CD4-positive, alpha-beta T cell (primary cell): ENCODE measurements around the gene PCDH9. TPM values are rescaled to one million over a fixed set of nuclear protein-coding genes. Genes with fewer than 3 reads are reported as not detected.

Experiments used
- ATAC-seq: fragments of 200-7000 bp; cut with Tn5 transposase; one replicate; pipeline ENCODE4 v1.10.0; 2022; ENCODE audit warnings: mild to moderate bottlenecking; ENCODE audit not compliant: poor library complexity
- CTCF ChIA-PET: fragments of 350-600 bp; sonication (Branson Sonifier 250); formaldehyde crosslinking; loops from one replicate; lab custom pipeline; 2021; ENCODE audit warnings: antibody characterized with exemption, inconsistent platforms; lab: Charles Lee
- POLR2A ChIA-PET: fragments of 350-600 bp; sonication (Branson Sonifier 250); formaldehyde crosslinking; loops from one replicate; lab custom pipeline; 2021; ENCODE audit warnings: antibody characterized with exemption, inconsistent platforms; lab: Charles Lee
- DNase-seq, 14 experiments: peaks; one replicate each; pipeline ENCODE4 v3.0.0-alpha.2; 2013 to 2020; ENCODE audit warnings: mixed read lengths in 2 of 14
- H3K27ac ChIP-seq, 2 donors: one replicate each; pipeline versions ENCODE4 v1.5.1 to v1.7.0; 2013; ENCODE audit warnings: low read length in 2 of 2, low read depth in 1 of 2, mild to moderate bottlenecking in 1 of 2
- H3K27me3 ChIP-seq, 2 experiments: 1 replicate in 1 of 2; 2 replicates in 1 of 2; pipeline versions ENCODE4 v1.6.1 to v1.7.0; 2013; ENCODE audit warnings: low read length in 2 of 2, control low read depth in 1 of 2, mild to moderate bottlenecking in 1 of 2, moderate library complexity in 1 of 2; ENCODE audit not compliant: insufficient read depth in 2 of 2, control insufficient read depth in 1 of 2
- H3K36me3 ChIP-seq: one replicate; pipeline ENCODE4 v1.6.1; 2013; ENCODE audit warnings: low read length, control low read depth; ENCODE audit not compliant: insufficient read depth
- H3K4me1 ChIP-seq: one replicate; pipeline ENCODE4 v1.6.1; 2013; ENCODE audit warnings: low read length, control low read depth; ENCODE audit not compliant: insufficient read depth
- H3K4me3 ChIP-seq: one replicate; pipeline ENCODE4 v1.5.1; 2013; ENCODE audit warnings: mild to moderate bottlenecking, low read length, moderate library complexity
- H3K9me3 ChIP-seq, 2 experiments: 1 replicate in 1 of 2; 2 replicates in 1 of 2; pipeline versions ENCODE4 v1.6.1 to v1.7.0; 2013; ENCODE audit warnings: low read length in 2 of 2, mild to moderate bottlenecking in 2 of 2, control low read depth in 1 of 2, moderate library complexity in 1 of 2; ENCODE audit not compliant: control insufficient read depth in 1 of 2, insufficient read depth in 1 of 2
- H3K27ac Mint-ChIP-seq: one replicate; pipeline ENCODE4 v1.8.0; 2020; ENCODE audit warnings: mixed read lengths
- H3K27me3 Mint-ChIP-seq: one replicate; pipeline ENCODE4 v1.8.0; 2021; ENCODE audit warnings: mixed read lengths
- H3K36me3 Mint-ChIP-seq: one replicate; pipeline ENCODE4 v1.8.0; 2021; ENCODE audit warnings: low read depth, mixed read lengths
- H3K4me1 Mint-ChIP-seq: one replicate; pipeline ENCODE4 v1.8.0; 2021; ENCODE audit warnings: low read depth, mixed read lengths
- H3K4me3 Mint-ChIP-seq: one replicate; pipeline ENCODE4 v1.8.0; 2020; ENCODE audit warnings: mild to moderate bottlenecking, mixed read lengths
- H3K9me3 Mint-ChIP-seq: one replicate; pipeline ENCODE4 v1.8.0; 2020; ENCODE audit warnings: mixed read lengths
- intact Hi-C, 2 experiments: fragments of 100-400 bp; cut with DNase I in 1 of 2; cut with micrococcal nuclease in 1 of 2; formaldehyde crosslinking; loops; one replicate each; pipeline versions ENCODE4 v1.15.1 to v1.9.0; 2023 to 2025; cut with DNase I, micrococcal nuclease
- total RNA-seq, 174 experiments: library from RNA in 2 of 174; stranded (reverse) in 2 of 174; gene quantifications; one replicate each; pipeline ENCODE4 v1.2.3 and lab custom pipeline; 2021 to 2026
- TF ChIP-seq, protein P1 (sequence below): fragments of 200-600 bp; IDR thresholded peaks from one replicate; pipeline ENCODE4 v1.8.0; 2022; ENCODE audit warnings: antibody characterized with exemption, mild to moderate bottlenecking

PCDH9 gene
- total RNA-seq, 2 experiments from 2014 or later: 0.08 to 0.19 TPM

DNA sequence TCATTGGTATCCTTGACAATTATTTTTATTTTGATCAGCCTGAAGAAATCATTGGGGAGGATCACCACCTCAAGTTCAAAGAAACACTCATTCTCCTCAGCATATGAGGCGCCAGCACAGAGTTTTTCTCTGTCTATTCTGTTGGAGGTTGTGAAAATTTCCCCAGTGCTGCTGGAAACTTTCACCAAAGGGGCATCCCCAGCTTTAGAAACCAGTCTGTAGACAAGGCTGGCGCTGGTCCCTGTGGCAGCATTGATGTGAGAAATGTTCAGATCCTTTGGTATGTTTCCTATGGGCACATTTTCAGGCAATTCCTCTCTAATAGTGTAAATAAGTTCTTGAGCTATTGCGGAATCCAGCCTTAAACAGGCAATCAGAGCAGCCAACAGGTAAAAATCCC, 2.1 kb downstream of the PCDH9 start:
- ChIA-PET POLR2A (no interaction called here), CTCF (interaction anchor here (1.4 kb wide), 1 partner anchor 10 kb away, joined by 5 read pairs; no protein-coding TSS in a partner anchor)
- peaks cover 23% of the 10 kb centered on the region for H3K4me1 Mint-ChIP-seq
- Histone ChIP-seq H3K4me1 (peaks cover 24% of the 10 kb centered on the region), H3K36me3 (no peaks in the 10 kb centered on the region), H3K4me3 (no peak overlapping the region), H3K9me3 (peaks cover 0 to 3% of the 10 kb centered on the region in 2 experiments), H3K27ac (no peak overlapping the region), H3K27me3 (peaks cover 5 to 10% of the 10 kb centered on the region in 2 experiments)
- no peak overlapping the region for H3K27ac Mint-ChIP-seq
- H3K27me3 Mint-ChIP-seq: peaks cover 9% of the 10 kb centered on the region
- intact Hi-C loops: no loop called here
- no peaks in the 10 kb centered on the region for H3K9me3 Mint-ChIP-seq
- ATAC-seq (no peak), DNase-seq (no peak)
- TF ChIP-seq, protein P1, sequence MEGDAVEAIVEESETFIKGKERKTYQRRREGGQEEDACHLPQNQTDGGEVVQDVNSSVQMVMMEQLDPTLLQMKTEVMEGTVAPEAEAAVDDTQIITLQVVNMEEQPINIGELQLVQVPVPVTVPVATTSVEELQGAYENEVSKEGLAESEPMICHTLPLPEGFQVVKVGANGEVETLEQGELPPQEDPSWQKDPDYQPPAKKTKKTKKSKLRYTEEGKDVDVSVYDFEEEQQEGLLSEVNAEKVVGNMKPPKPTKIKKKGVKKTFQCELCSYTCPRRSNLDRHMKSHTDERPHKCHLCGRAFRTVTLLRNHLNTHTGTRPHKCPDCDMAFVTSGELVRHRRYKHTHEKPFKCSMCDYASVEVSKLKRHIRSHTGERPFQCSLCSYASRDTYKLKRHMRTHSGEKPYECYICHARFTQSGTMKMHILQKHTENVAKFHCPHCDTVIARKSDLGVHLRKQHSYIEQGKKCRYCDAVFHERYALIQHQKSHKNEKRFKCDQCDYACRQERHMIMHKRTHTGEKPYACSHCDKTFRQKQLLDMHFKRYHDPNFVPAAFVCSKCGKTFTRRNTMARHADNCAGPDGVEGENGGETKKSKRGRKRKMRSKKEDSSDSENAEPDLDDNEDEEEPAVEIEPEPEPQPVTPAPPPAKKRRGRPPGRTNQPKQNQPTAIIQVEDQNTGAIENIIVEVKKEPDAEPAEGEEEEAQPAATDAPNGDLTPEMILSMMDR: no peak
- H3K4me3 Mint-ChIP-seq: no peak overlapping the region
- H3K36me3 Mint-ChIP-seq: no peaks in the 10 kb centered on the region

GRCh38 chr13:67227131-67227983, 2.8 kb downstream of the PCDH9 start:
- no peak overlapping the region for H3K4me3 Mint-ChIP-seq
- H3K9me3 ChIP-seq: peaks cover 0 to 3% of the 10 kb centered on the region in 2 experiments
- H3K27me3 Mint-ChIP-seq: peaks cover 7% of the 10 kb centered on the region
- intact Hi-C loops: no loop called here
- H3K9me3 Mint-ChIP-seq: no peaks in the 10 kb centered on the region
- no peak overlapping the region for H3K27ac ChIP-seq
- H3K36me3 Mint-ChIP-seq: no peaks in the 10 kb centered on the region
- DNase-seq (no peak), ATAC-seq (no peak)
- TF ChIP-seq, protein P1: no peak
- peaks cover 5 to 10% of the 10 kb centered on the region in 2 experiments for H3K27me3 ChIP-seq
- no peaks in the 10 kb centered on the region for H3K36me3 ChIP-seq
- CTCF ChIA-PET: no interaction called here
- H3K27ac Mint-ChIP-seq: no peak overlapping the region
- no peak overlapping the region for H3K4me3 ChIP-seq
- peaks cover 21% of the 10 kb centered on the region for H3K4me1 Mint-ChIP-seq
- H3K4me1 ChIP-seq: peaks cover 24% of the 10 kb centered on the region
- POLR2A ChIA-PET: no interaction called here

GRCh38 chr13:67226696-67227095, 3.4 kb downstream of the PCDH9 start:
- Histone ChIP-seq H3K4me1 (peaks cover 24% of the 10 kb centered on the region), H3K4me3 (no peak overlapping the region), H3K36me3 (no peaks in the 10 kb centered on the region), H3K27me3 (peaks cover 5 to 10% of the 10 kb centered on the region in 2 experiments), H3K9me3 (peaks cover 0 to 3% of the 10 kb centered on the region in 2 experiments), H3K27ac (no peak overlapping the region)
- H3K27me3 Mint-ChIP-seq: peaks cover 5% of the 10 kb centered on the region
- DNase-seq (no peak), ATAC-seq (no peak)
- ChIA-PET POLR2A (no interaction called here), CTCF (no interaction called here)
- no peaks in the 10 kb centered on the region for H3K36me3 Mint-ChIP-seq
- H3K9me3 Mint-ChIP-seq: no peaks in the 10 kb centered on the region
- TF ChIP-seq, protein P1: no peak
- intact Hi-C loops: no loop called here
- peaks cover 17% of the 10 kb centered on the region for H3K4me1 Mint-ChIP-seq
- no peak overlapping the region for H3K4me3 Mint-ChIP-seq
- no peak overlapping the region for H3K27ac Mint-ChIP-seq
